Right lung (tissue), 5 donors: ENCODE measurements around the gene SNRNP70. TPM values are rescaled to one million over a fixed set of nuclear protein-coding genes. Genes with fewer than 3 reads are reported as not detected.

Experiments used
- DNase-seq, 2 donors: peaks; one replicate each; pipeline ENCODE4 v3.0.0-alpha.2; 2013
- polyA plus RNA-seq, 5 donors: library from polyadenylated mRNA; unstranded; fragments of 120-200 nt; gene quantifications; one replicate each; pipeline versions ENCODE4 v1.2.1 to v1.2.3, GENCODE V29; 2013; ENCODE audit warnings: inconsistent platforms in 1 of 5, low replicate concordance in 1 of 5; ENCODE audit not compliant: insufficient read length in 5 of 5, insufficient read depth in 1 of 5

Gene SNRNP70
- polyA plus RNA-seq, 5 donors = 292 to 376 (median 365) TPM

- no peak for DNase-seq
Measured at GRCh38 chr19:49058562-49058961, 26.7 kb upstream of the SNRNP70 start.

GRCh38 chr19:49059053-49059452 is 26.2 kb upstream of the SNRNP70 start:
- no peak for DNase-seq

- DNase-seq = no peak
Measured at GRCh38 chr19:49061000-49061399, 24.3 kb upstream of the SNRNP70 start.

DNA sequence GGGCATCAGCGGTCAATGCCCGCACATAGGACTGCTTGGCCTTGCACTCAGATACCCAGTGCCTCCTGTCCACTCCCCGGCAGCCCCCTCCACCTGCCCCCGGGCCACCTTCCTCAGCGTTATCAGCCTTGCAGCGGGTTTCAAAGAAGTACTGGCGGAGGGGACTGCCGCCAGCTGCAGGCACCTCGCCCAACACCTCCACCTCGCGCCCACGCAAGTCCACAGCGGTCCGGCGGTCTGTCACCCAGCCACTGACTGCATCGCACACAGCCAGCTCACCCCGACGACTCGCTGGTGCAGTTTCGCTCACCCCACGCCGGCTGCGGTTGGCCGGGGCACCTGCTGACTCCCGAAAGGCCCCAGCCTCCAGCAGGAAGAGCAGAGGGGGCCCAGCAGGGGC is 23.8 kb upstream of the SNRNP70 start:
- DNase-seq = no peak

DNA sequence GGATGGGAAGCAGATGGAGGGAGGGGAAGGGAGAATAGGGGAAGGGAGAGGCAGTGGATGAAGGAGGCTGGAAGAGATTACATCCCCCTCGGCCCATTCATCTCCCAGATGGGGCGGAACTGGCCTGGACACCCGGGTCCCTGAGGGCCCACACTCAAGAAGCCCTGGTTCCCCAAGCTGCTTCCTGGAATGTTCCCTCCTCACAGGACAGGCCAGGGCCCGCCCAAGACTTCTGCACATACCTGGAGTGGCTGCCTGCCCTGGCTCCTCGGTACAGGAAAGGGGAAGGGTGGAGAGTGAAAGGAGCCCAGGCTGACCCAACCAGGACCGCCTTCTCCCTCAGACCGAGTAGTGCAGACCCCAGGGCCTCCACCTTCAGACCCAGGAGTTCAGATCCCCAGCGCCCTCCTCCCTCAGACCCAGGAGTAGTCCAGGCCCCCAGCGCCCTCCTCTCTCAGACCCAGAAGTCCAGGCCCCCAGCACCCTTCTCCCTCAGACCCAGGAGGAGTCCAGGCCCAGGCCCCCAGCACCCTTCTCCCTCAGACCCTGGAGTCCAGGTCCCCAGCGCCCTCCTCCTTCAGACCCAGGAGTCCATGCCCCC is 21.1 kb upstream of the SNRNP70 start:
- no peak for DNase-seq

DNA sequence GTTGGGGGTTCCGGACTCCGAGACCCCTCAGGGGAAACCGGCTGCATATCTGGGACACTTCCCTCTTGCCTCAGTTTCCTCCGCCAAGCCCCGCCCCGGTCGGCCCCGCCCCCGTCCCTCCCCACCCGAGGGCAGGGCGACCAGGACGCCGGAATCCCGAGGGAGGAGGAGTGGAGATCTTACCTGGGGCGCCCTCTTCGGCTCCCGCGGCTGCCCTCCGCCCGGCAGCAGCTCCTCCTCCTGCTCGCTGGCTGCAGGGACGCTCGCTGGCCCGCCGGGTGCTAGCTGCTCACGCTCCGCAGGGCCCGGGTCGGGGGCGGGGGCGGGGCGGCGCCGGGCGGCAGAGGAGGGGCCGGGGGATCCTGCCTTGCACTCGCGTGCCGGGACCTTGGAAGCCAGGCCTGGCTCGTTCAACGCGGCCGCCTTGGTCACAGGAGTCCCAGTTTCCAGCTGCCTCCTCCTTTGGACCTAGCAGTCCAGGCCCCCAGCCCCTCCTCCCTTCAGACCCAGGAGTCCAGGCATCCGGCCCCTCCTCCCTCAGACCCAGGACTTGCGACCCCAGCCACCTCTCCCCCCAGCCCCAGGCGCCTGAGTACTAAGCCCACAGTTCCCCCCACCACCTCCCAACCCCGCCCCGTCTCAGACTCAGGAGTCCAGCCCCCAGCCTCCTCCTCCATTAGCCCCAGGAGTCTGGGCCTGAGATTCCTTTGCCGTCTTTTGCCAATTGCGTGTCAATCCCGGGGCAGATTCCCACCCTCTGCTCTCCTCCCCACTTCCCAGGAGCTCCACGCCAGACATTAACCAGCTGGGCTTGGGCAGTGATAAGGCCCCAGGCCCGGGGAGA is 20.3 kb upstream of the SNRNP70 start, which contains the start of gene NTF4:
Gene NTF4 (minus strand): TSS at position 51 of the 844 bp plus-strand sequence. CDS start 2,821 bp downstream, outside the sequence.
- peak in 1 of 2 donors; percentile 17 for DNase-seq

GRCh38 chr19:49065905-49066512 is 19.2 kb upstream of the SNRNP70 start:
- no peak for DNase-seq

GRCh38 chr19:49067554-49067953 is 17.7 kb upstream of the SNRNP70 start:
- no peak for DNase-seq

GRCh38 chr19:49069026-49069425 is 16.2 kb upstream of the SNRNP70 start:
- DNase-seq = no peak

DNA sequence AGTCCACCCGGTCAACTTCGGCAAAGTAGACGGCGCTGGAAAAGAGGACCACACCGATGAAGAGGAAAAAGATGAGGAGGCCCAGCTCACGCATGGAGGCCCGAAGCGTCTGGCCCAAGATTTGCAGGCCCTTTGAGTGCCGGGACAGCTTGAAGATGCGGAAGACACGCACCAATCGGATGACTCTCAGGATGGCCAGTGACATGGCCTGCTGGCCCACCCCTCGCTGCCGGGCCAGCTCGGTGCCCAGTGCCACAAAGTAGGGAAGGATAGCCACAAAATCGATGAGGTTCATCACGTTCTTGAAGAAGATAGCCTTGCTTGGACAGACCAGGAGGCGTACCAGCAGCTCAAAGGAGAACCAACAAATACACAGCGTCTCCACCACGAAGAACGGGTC is 14.8 kb upstream of the SNRNP70 start:
- DNase-seq = no peak

- no peak for DNase-seq
Measured at GRCh38 chr19:49071860-49072547, 13.2 kb upstream of the SNRNP70 start.

GRCh38 chr19:49073514-49074378 is 11.5 kb upstream of the SNRNP70 start:
- no peak for DNase-seq

- peak in 1 of 2 donors; percentile 31 for DNase-seq
Measured at GRCh38 chr19:49074869-49075268, 10.4 kb upstream of the SNRNP70 start.

GRCh38 chr19:49080392-49080791 is 4.9 kb upstream of the SNRNP70 start:
- DNase-seq = no peak

GRCh38 chr19:49081273-49081672 is 4.0 kb upstream of the SNRNP70 start:
- DNase-seq = no peak

DNA sequence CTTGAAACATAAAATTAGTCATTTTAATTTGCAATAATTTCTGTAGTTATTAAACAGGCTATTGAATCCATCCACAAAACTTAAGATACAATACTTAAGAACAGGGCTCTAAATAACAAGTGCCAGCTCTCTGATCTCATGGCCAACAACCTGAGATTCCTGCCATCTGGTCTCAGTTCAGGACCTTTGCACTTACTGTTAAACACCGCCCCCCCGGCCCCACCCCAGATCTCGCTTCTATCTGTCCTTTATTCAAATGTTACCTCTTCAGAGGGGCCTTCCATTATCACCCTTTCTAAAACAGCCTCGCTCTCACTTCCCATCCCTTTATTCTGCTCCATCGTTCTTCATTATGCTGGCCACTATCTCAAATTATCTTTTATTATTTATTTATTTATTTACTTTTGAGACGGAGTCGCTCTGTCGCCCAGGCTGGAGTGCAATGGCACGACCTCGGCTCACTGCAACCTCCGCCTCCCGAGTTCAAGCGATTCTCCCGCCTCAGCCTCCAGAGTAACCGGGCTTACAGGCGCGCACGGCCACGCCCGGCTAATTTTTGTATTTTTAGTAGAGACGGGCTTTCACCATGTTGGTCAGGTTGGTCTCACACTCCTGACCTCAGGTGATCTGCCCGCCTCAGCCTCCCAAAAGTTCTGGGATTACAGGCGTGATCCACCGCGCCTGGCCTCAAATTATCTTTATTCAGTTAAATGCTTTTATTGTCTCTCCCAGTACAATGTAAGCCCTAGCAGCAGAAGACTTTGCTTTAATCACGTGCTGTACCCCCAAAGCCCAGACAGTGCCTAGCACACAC is 838 bp upstream of the SNRNP70 start:
- no peak for DNase-seq

- DNase-seq = no peak
Measured at GRCh38 chr19:49085868-49086232, 599 bp downstream of the SNRNP70 start.

DNA sequence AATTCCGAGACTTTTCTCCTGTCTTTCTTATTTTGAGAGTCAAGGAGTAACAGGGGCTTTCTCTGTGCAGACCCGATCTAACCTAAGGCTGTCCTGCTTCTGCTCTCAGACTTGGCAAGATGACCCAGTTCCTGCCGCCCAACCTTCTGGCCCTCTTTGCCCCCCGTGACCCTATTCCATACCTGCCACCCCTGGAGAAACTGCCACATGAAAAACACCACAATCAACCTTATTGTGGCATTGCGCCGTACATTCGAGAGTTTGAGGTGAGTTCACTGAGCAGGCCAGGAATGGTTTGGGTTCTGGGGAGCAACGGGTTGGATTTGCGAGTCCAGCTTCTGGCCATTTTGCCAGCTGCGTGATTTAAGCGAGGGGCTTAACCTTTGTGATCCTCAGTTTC is 1.0 kb downstream of the SNRNP70 start:
- DNase-seq = no peak

GRCh38 chr19:49091391-49092038 is 6.3 kb downstream of the SNRNP70 start:
- DNase-seq = no peak

DNA sequence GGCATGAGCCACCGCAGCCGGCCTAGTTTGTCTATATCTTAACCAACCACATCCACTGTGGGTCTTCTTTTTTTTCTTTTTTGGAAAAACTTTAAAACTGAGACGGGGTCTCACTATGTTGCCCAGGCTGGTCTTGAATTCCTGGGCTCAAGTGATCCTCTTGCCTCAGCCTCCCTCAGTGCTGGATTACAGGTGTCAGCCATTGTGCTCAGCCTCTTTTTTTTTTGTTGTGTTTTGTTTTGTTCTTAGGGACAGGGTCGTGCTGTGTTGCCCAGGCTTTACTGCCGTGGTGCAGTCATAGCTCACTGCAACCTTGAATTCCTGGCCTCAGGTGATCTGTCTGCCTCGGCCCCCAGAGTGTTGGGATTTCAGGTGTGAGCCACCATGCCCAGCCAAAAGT is 7.4 kb downstream of the SNRNP70 start:
- DNase-seq = no peak
